Panc1 (cell line): Measurements from ENCODE around the gene CBLL2. TPM values are rescaled to one million over a fixed set of nuclear protein-coding genes. Genes with fewer than 3 reads are reported as not detected.

Experiments used
- ATAC-seq: fragments of 200-7000 bp; cut with Tn5 transposase; 2 replicates; pipeline ENCODE4 v1.9.1; 2020; ENCODE audit warnings: mild to moderate bottlenecking, moderate library complexity
- BruUV-seq: library from RNA; stranded (reverse); fragments of 400-500 nt; replicated peaks from 2 replicates; lab custom pipeline; 2021; lab: Mats Ljungman, UMichigan
- CTCF ChIA-PET: fragments of 300-600 bp; sonication (Branson Sonifier 250); formaldehyde crosslinking; loops from one replicate; lab custom pipeline; 2022; ENCODE audit warnings: antibody characterized with exemption; lab: Charles Lee
- POLR2A ChIA-PET: fragments of 300-600 bp; sonication (Branson Sonifier 250); formaldehyde crosslinking; loops from one replicate; lab custom pipeline; 2022; ENCODE audit warnings: antibody characterized with exemption; lab: Charles Lee
- DNase-seq: peaks from one replicate; pipeline ENCODE4 v3.0.0-alpha.2; 2010; ENCODE audit warnings: low read depth, low spot score
- H3K27ac ChIP-seq: 2 replicates; pipeline ENCODE4 v1.5.1; 2011; ENCODE audit warnings: mild to moderate bottlenecking, low read length, inconsistent platforms
- H3K27me3 ChIP-seq: fragments of 200-500 bp; sonication (Bioruptor generic); 2 replicates; pipeline ENCODE4 v1.6.0; 2014; ENCODE audit warnings: low read length, inconsistent platforms; ENCODE audit not compliant: control insufficient read depth, insufficient read depth
- H3K36me3 ChIP-seq: fragments of 200-500 bp; sonication (Bioruptor generic); 2 replicates; pipeline ENCODE4 v1.5.1; 2014; ENCODE audit warnings: inconsistent platforms, mild to moderate bottlenecking, low read length, moderate library complexity; ENCODE audit not compliant: control insufficient read depth, insufficient read depth
- H3K4me1 ChIP-seq: 2 replicates; pipeline ENCODE4 v1.5.1; 2011; ENCODE audit warnings: inconsistent platforms, mild to moderate bottlenecking, low read length, moderate library complexity; ENCODE audit not compliant: control insufficient read depth, insufficient read depth
- H3K4me3 ChIP-seq, 2 experiments: 2 replicates each; pipeline ENCODE4 v1.5.1; 2011 to 2012; ENCODE audit warnings: low read depth in 2 of 2, low read length in 2 of 2, mild to moderate bottlenecking in 2 of 2, inconsistent platforms in 1 of 2, moderate library complexity in 1 of 2
- H3K9me3 ChIP-seq: fragments of 200-500 bp; sonication (Bioruptor generic); 2 replicates; pipeline ENCODE4 v1.5.1; 2014; ENCODE audit warnings: low read depth, mild to moderate bottlenecking, inconsistent platforms, low read length, moderate library complexity; ENCODE audit not compliant: control insufficient read depth, insufficient read depth
- POLR2AphosphoS5 ChIP-seq: IDR thresholded peaks from 2 replicates; pipeline ENCODE4 v1.6.1; 2012; ENCODE audit warnings: mild to moderate bottlenecking, low read depth, low read length, moderate library complexity
- SIN3A ChIP-seq: IDR thresholded peaks from 2 replicates; pipeline ENCODE4 v1.6.1; 2012; ENCODE audit warnings: low read depth, mild to moderate bottlenecking, low read length, moderate library complexity, borderline replicate concordance; ENCODE audit not compliant: insufficient read depth
- TCF7L2 ChIP-seq: IDR thresholded peaks from 2 replicates; pipeline ENCODE4 v1.6.1; 2011; ENCODE audit warnings: mild to moderate bottlenecking, low read depth, low read length, inconsistent platforms
- in situ Hi-C: cut with HindIII; loops from 2 replicates; pipeline ENCODE4 v1.10.0; 2016; ENCODE audit warnings: low sequenced_read_pairs, low pct_unique_long_range_greater_than_20kb
- intact Hi-C: fragments of 100-400 bp; cut with micrococcal nuclease; formaldehyde crosslinking; loops from one replicate; pipeline ENCODE4 v1.10.0; 2022; ENCODE audit not compliant: unreplicated experiment
- total RNA-seq: library from RNA; stranded (reverse); gene quantifications from one replicate; pipeline ENCODE4 v1.2.1, GENCODE V29; 2021; ENCODE audit not compliant: unreplicated experiment
- TF ChIP-seq, protein P1 (sequence below): fragments of 450-650 bp; IDR thresholded peaks from 2 replicates; pipeline ENCODE4 v1.5.1; 2017; ENCODE audit warnings: mild to moderate bottlenecking
- TF ChIP-seq, protein P2 (sequence below), 2 experiments: IDR thresholded peaks; 2 replicates each; pipeline ENCODE4 v1.6.1; 2011 to 2012; ENCODE audit warnings: low read depth in 2 of 2, control low read depth in 1 of 2, low read length in 1 of 2, mild to moderate bottlenecking in 1 of 2, moderate library complexity in 1 of 2; ENCODE audit not compliant: insufficient read depth in 1 of 2

Gene CBLL2
- total RNA-seq, 1 experiment from 2014 or later: not detected

DNA sequence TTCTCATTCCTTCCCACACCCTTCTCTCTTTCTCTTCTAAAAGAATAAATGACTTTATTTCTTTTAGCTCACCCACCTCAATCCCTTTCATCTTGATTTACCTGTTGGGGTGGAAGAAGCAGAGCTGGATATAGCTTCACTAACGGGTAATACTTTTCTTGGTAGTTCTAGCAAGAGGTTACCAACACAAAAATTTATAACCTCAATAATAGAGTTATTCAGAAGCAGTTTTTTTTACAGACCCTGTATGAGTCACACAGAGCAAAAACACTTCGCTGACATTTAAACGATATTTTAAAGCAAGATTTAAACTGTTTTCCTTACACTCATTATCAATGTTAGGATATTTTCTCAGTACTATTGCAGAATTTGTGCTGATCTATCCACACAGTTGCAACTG lies 42.4 kb downstream of the CBLL2 start:
- Histone ChIP-seq H3K27ac (no peak overlapping the region), H3K4me3 (no peak overlapping the region), H3K36me3 (no peaks in the 10 kb centered on the region), H3K4me1 (no peaks in the 10 kb centered on the region), H3K9me3 (no peaks in the 10 kb centered on the region), H3K27me3 (no peaks in the 10 kb centered on the region)
- in situ Hi-C loops (no loop called here), intact Hi-C loops (no loop called here)
- ChIA-PET CTCF (interaction anchor here (0.6 kb wide), 1 partner anchor 187 kb away, joined by 3 read pairs; no protein-coding TSS in a partner anchor), POLR2A (no interaction called here)
- BruUV-seq: no TSS peak
- TF ChIP-seq TCF7L2: no peak
- TF ChIP-seq SIN3A: no peak
- TF ChIP-seq POLR2AphosphoS5: no peak
- TF ChIP-seq, protein P1, sequence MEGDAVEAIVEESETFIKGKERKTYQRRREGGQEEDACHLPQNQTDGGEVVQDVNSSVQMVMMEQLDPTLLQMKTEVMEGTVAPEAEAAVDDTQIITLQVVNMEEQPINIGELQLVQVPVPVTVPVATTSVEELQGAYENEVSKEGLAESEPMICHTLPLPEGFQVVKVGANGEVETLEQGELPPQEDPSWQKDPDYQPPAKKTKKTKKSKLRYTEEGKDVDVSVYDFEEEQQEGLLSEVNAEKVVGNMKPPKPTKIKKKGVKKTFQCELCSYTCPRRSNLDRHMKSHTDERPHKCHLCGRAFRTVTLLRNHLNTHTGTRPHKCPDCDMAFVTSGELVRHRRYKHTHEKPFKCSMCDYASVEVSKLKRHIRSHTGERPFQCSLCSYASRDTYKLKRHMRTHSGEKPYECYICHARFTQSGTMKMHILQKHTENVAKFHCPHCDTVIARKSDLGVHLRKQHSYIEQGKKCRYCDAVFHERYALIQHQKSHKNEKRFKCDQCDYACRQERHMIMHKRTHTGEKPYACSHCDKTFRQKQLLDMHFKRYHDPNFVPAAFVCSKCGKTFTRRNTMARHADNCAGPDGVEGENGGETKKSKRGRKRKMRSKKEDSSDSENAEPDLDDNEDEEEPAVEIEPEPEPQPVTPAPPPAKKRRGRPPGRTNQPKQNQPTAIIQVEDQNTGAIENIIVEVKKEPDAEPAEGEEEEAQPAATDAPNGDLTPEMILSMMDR: no peak
- TF ChIP-seq, protein P2, sequence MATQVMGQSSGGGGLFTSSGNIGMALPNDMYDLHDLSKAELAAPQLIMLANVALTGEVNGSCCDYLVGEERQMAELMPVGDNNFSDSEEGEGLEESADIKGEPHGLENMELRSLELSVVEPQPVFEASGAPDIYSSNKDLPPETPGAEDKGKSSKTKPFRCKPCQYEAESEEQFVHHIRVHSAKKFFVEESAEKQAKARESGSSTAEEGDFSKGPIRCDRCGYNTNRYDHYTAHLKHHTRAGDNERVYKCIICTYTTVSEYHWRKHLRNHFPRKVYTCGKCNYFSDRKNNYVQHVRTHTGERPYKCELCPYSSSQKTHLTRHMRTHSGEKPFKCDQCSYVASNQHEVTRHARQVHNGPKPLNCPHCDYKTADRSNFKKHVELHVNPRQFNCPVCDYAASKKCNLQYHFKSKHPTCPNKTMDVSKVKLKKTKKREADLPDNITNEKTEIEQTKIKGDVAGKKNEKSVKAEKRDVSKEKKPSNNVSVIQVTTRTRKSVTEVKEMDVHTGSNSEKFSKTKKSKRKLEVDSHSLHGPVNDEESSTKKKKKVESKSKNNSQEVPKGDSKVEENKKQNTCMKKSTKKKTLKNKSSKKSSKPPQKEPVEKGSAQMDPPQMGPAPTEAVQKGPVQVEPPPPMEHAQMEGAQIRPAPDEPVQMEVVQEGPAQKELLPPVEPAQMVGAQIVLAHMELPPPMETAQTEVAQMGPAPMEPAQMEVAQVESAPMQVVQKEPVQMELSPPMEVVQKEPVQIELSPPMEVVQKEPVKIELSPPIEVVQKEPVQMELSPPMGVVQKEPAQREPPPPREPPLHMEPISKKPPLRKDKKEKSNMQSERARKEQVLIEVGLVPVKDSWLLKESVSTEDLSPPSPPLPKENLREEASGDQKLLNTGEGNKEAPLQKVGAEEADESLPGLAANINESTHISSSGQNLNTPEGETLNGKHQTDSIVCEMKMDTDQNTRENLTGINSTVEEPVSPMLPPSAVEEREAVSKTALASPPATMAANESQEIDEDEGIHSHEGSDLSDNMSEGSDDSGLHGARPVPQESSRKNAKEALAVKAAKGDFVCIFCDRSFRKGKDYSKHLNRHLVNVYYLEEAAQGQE (IDR thresholded peaks at IDR 0.05; ENCODE audit: insufficient read depth in 1 of 2, low read depth in 2 of 2, low read length in 1 of 2): no peak
- DNase-seq: no peak
- no peak for ATAC-seq

DNA sequence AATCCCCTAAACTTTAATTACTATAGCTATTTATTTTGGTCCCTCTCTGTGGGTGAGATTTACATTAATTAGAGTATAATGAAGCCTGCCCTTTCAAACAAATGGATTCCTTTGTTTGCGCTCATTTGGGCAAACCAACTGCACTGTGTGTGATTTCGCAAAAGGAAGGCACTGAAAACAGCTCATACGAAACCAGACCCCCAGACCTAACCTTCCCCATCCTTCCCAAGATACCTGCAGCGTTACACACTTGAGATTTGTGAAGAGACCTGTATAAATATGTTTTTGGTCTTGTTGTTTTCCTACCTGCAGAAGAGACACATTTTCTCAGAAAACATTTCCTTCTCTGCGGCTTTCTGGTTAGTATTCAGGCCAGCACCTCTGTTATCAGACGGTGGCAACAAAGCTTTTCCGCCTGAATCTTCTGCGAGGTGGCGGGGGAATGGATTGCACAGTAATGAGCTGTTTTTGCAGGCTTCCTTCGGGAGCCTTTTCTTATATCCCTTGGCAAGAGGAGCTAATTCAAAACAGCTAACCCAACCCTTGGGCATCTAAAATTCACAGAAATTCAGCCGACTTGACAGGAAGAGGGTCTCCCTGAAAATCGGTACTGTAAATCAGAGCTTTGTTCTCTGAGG lies 47.6 kb downstream of the CBLL2 start:
- H3K4me3 ChIP-seq: no peak overlapping the region
- H3K27me3 ChIP-seq: no peaks in the 10 kb centered on the region
- no peak overlapping the region for H3K27ac ChIP-seq
- ChIA-PET CTCF (no interaction called here), POLR2A (no interaction called here)
- intact Hi-C loops (no loop called here), in situ Hi-C loops (no loop called here)
- TF ChIP-seq TCF7L2 (no peak), POLR2AphosphoS5 (no peak), SIN3A (no peak)
- TF ChIP-seq, protein P1: no peak
- TF ChIP-seq, protein P2 (IDR thresholded peaks at IDR 0.05; ENCODE audit: insufficient read depth in 1 of 2, low read depth in 2 of 2, low read length in 1 of 2): no peak
- BruUV-seq: no TSS peak
- ATAC-seq (no peak), DNase-seq (no peak)
- no peaks in the 10 kb centered on the region for H3K4me1 ChIP-seq
- no peaks in the 10 kb centered on the region for H3K36me3 ChIP-seq
- H3K9me3 ChIP-seq: no peaks in the 10 kb centered on the region
